Chondrocyte (in vitro differentiated cells): ENCODE results near the gene NACC1. TPM values are rescaled to one million over a fixed set of nuclear protein-coding genes. Genes with fewer than 3 reads are reported as not detected.
A peak's percentile ranks its signal among the peaks of the same experiment; 100 is the strongest.
"Not testable (repeated sequence)": the region's sequence is repeated elsewhere in the genome, so short reads cannot be mapped to it uniquely, and the experiment has no call there.

ENCODE experiments used
- DNase-seq: peaks from one replicate; pipeline ENCODE4 v3.0.0; 2021; ENCODE audit warnings: mixed read lengths, low spot score
- H3K27ac Mint-ChIP-seq: one replicate; pipeline ENCODE4 v1.8.0; 2021; ENCODE audit warnings: mild to moderate bottlenecking, moderate library complexity, mixed read lengths; ENCODE audit not compliant: unreplicated experiment
- H3K27me3 Mint-ChIP-seq: 2 replicates; pipeline ENCODE4 v1.8.0; 2021; ENCODE audit warnings: low read depth, mixed read lengths
- H3K36me3 Mint-ChIP-seq: 2 replicates; pipeline ENCODE4 v1.8.0; 2021; ENCODE audit warnings: low read depth, mixed read lengths
- H3K4me1 Mint-ChIP-seq: 2 replicates; pipeline ENCODE4 v1.8.0; 2021; ENCODE audit warnings: low read depth, mild to moderate bottlenecking, mixed read lengths
- H3K4me3 Mint-ChIP-seq: one replicate; pipeline ENCODE4 v1.8.0; 2021; ENCODE audit warnings: mild to moderate bottlenecking, moderate library complexity, mixed read lengths; ENCODE audit not compliant: unreplicated experiment
- H3K9me3 Mint-ChIP-seq: 2 replicates; pipeline ENCODE4 v1.8.0; 2021; ENCODE audit warnings: low read depth, mixed read lengths
- total RNA-seq: library from RNA; stranded (reverse); gene quantifications from 3 replicates; pipeline ENCODE4 v1.2.1, GENCODE V29; 2021
- TF ChIP-seq, protein P1 (sequence below): fragments of 200-600 bp; sonication (generic); IDR thresholded peaks from 2 replicates; pipeline ENCODE4 v1.5.0; 2021; ENCODE audit warnings: antibody characterized with exemption, mild to moderate bottlenecking, moderate library complexity

The NACC1 gene
- total RNA-seq, 1 donor from 2014 or later = 47.3 TPM

GRCh38 chr19:13138171-13138915, 20.3 kb downstream of the NACC1 start:
- H3K4me3 Mint-ChIP-seq = no peak overlapping the region
- TF ChIP-seq, protein P1, sequence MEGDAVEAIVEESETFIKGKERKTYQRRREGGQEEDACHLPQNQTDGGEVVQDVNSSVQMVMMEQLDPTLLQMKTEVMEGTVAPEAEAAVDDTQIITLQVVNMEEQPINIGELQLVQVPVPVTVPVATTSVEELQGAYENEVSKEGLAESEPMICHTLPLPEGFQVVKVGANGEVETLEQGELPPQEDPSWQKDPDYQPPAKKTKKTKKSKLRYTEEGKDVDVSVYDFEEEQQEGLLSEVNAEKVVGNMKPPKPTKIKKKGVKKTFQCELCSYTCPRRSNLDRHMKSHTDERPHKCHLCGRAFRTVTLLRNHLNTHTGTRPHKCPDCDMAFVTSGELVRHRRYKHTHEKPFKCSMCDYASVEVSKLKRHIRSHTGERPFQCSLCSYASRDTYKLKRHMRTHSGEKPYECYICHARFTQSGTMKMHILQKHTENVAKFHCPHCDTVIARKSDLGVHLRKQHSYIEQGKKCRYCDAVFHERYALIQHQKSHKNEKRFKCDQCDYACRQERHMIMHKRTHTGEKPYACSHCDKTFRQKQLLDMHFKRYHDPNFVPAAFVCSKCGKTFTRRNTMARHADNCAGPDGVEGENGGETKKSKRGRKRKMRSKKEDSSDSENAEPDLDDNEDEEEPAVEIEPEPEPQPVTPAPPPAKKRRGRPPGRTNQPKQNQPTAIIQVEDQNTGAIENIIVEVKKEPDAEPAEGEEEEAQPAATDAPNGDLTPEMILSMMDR = no peak
- no peaks in the 10 kb centered on the region for H3K27me3 Mint-ChIP-seq
- H3K36me3 Mint-ChIP-seq = peaks cover 7% of the 10 kb centered on the region
- DNase-seq = no peak
- no peaks in the 10 kb centered on the region for H3K9me3 Mint-ChIP-seq
- peaks cover 16% of the 10 kb centered on the region for H3K4me1 Mint-ChIP-seq
- H3K27ac Mint-ChIP-seq = no peak overlapping the region

- H3K4me3 Mint-ChIP-seq = no peak overlapping the region
Observed at GRCh38 chr19:13138916-13139198, 20.8 kb downstream of the NACC1 start.

GRCh38 chr19:13139633-13140311, 21.7 kb downstream of the NACC1 start:
- Mint-ChIP-seq H3K4me3 (no peak overlapping the region), H3K27ac (no peak overlapping the region)

More at GRCh38 chr19:13138916-13139198, 20.8 kb downstream of the NACC1 start:
- Mint-ChIP-seq H3K4me1 (peaks cover 20% of the 10 kb centered on the region), H3K27ac (peak overlapping the region; percentile 51), H3K9me3 (no peaks in the 10 kb centered on the region), H3K36me3 (peaks cover 7% of the 10 kb centered on the region), H3K27me3 (no peaks in the 10 kb centered on the region)
- DNase-seq = no peak
- TF ChIP-seq, protein P1 = no peak

DNA sequence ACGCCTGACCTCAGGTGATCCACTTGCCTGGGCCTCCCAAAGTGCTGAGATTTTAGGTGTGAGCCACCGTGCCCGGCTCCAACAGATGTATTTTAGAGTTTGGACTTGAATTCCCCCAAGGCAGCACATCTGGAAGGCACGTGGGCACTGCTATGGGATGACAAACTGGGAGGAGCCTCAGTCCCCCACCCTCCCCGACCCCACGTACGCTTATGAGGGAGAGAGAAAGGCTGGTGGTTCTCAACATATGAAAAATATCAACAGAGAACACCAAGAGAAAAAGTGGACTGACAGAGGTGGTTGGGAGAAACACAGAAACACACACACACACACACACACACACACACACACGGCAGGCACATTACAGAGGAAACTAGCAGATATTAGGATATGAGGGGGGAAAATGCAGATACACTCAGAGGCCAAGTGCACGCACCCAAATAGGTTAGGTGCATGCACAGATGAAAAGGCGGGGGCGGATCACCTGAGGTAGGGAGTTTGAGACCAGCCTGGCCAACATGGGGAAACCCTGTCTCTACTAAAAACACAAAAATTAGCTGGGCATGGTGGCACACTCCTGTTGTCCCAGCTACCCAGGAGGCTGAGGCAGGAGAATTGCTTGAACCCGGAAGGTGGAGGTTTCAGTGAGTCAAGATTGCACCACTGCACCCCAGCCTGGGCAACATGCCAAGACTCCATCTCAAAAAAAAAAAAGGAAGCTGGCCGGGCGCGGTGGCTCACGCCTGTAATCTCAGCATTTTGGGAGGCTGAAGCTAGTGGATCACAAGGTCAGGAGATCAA, 28.9 kb downstream of the NACC1 start:
- TF ChIP-seq, protein P1 = no peak
- H3K36me3 Mint-ChIP-seq = no peaks in the 10 kb centered on the region
- peaks cover 24% of the 10 kb centered on the region for H3K4me1 Mint-ChIP-seq
- no peak overlapping the region for H3K27ac Mint-ChIP-seq
- no peak for DNase-seq
- H3K9me3 Mint-ChIP-seq = no peaks in the 10 kb centered on the region
- no peak overlapping the region for H3K4me3 Mint-ChIP-seq
- H3K27me3 Mint-ChIP-seq = no peaks in the 10 kb centered on the region

More at GRCh38 chr19:13139633-13140311, 21.7 kb downstream of the NACC1 start:
- Mint-ChIP-seq H3K27me3 (no peaks in the 10 kb centered on the region), H3K4me1 (peaks cover 17% of the 10 kb centered on the region), H3K36me3 (peaks cover 7% of the 10 kb centered on the region), H3K9me3 (no peaks in the 10 kb centered on the region)
- DNase-seq = no peak
- TF ChIP-seq, protein P1 = no peak

- DNase-seq, H3K27me3 Mint-ChIP-seq, H3K36me3 Mint-ChIP-seq, H3K9me3 Mint-ChIP-seq: not testable (repeated sequence)
- Mint-ChIP-seq H3K4me3 (peak overlapping the region; percentile 99), H3K27ac (peak overlapping the region; percentile 83), H3K4me1 (peaks cover 16% of the 10 kb centered on the region)
Observed at GRCh38 chr19:13149173-13149627, 31.1 kb downstream of the NACC1 start.
